Rectal smooth muscle tissue (tissue), 1 donor: ENCODE measurements around the gene CUEDC1.
A peak's percentile ranks its signal among the peaks of the same experiment; 100 is the strongest.

Experiments
- H3K27ac ChIP-seq: one replicate; pipeline ENCODE4 v1.7.0; 2013; ENCODE audit warnings: low read depth, low read length, inconsistent platforms
- H3K27me3 ChIP-seq: one replicate; pipeline ENCODE4 v1.7.0; 2013; ENCODE audit warnings: low read length; ENCODE audit not compliant: control insufficient read depth, insufficient read depth
- H3K36me3 ChIP-seq: one replicate; pipeline ENCODE4 v1.7.0; 2013; ENCODE audit warnings: low read length; ENCODE audit not compliant: control insufficient read depth, insufficient read depth
- H3K4me1 ChIP-seq: one replicate; pipeline ENCODE4 v1.7.0; 2013; ENCODE audit warnings: low read length; ENCODE audit not compliant: control insufficient read depth, insufficient read depth
- H3K4me3 ChIP-seq: one replicate; pipeline ENCODE4 v1.7.0; 2013; ENCODE audit warnings: low read length
- H3K9ac ChIP-seq: one replicate; pipeline ENCODE4 v1.7.0; 2013; ENCODE audit warnings: low read length

Gene CUEDC1

GRCh38 chr17:57875290-57876022, 79.8 kb downstream of the CUEDC1 start:
- Histone ChIP-seq H3K9ac (no peak overlapping the region), H3K4me1 (peaks cover 73% of the 10 kb centered on the region), H3K27ac (peak overlapping the region; percentile 93), H3K36me3 (peaks cover 6% of the 10 kb centered on the region), H3K27me3 (no peaks in the 10 kb centered on the region), H3K4me3 (no peak overlapping the region)

- Histone ChIP-seq H3K4me3 (peak overlapping the region; percentile 4), H3K9ac (no peak overlapping the region), H3K4me1 (peaks cover 68% of the 10 kb centered on the region), H3K27ac (peak overlapping the region; percentile 93), H3K36me3 (peaks cover 8% of the 10 kb centered on the region), H3K27me3 (no peaks in the 10 kb centered on the region)
Observed at GRCh38 chr17:57874434-57875289, 80.5 kb downstream of the CUEDC1 start.

- Histone ChIP-seq H3K9ac (no peak overlapping the region), H3K36me3 (peaks cover 4% of the 10 kb centered on the region)
Observed at GRCh38 chr17:57874058-57874419, 81.2 kb downstream of the CUEDC1 start.

GRCh38 chr17:57873261-57874057, 81.8 kb downstream of the CUEDC1 start:
- Histone ChIP-seq H3K4me1 (peaks cover 70% of the 10 kb centered on the region), H3K36me3 (peaks cover 2% of the 10 kb centered on the region), H3K4me3 (no peak overlapping the region), H3K9ac (no peak overlapping the region), H3K27ac (peak overlapping the region; percentile 93), H3K27me3 (no peaks in the 10 kb centered on the region)

More at GRCh38 chr17:57874058-57874419, 81.2 kb downstream of the CUEDC1 start:
- peak overlapping the region; percentile 93 for H3K27ac ChIP-seq
- H3K4me1 ChIP-seq = peaks cover 68% of the 10 kb centered on the region
- no peaks in the 10 kb centered on the region for H3K27me3 ChIP-seq
- peak overlapping the region; percentile 4 for H3K4me3 ChIP-seq

GRCh38 chr17:57872536-57872935, 82.7 kb downstream of the CUEDC1 start:
- Histone ChIP-seq H3K4me3 (no peak overlapping the region), H3K4me1 (peaks cover 73% of the 10 kb centered on the region), H3K36me3 (peaks cover 2% of the 10 kb centered on the region), H3K27me3 (no peaks in the 10 kb centered on the region), H3K27ac (peak overlapping the region; percentile 57), H3K9ac (no peak overlapping the region)

GRCh38 chr17:57871863-57872262, 83.3 kb downstream of the CUEDC1 start:
- Histone ChIP-seq H3K36me3 (peaks cover 2% of the 10 kb centered on the region), H3K4me3 (no peak overlapping the region), H3K27me3 (no peaks in the 10 kb centered on the region), H3K4me1 (peaks cover 75% of the 10 kb centered on the region), H3K27ac (peak overlapping the region; percentile 57), H3K9ac (no peak overlapping the region)

GRCh38 chr17:57871155-57871554, 84.1 kb downstream of the CUEDC1 start:
- Histone ChIP-seq H3K4me1 (peaks cover 68% of the 10 kb centered on the region), H3K27me3 (no peaks in the 10 kb centered on the region), H3K9ac (no peak overlapping the region), H3K4me3 (no peak overlapping the region), H3K36me3 (peaks cover 2% of the 10 kb centered on the region), H3K27ac (no peak overlapping the region)

- H3K4me3 ChIP-seq = no peak overlapping the region
- peaks cover 60% of the 10 kb centered on the region for H3K4me1 ChIP-seq
- H3K27ac ChIP-seq = peak overlapping the region; percentile 86
- H3K36me3 ChIP-seq = peaks cover 2% of the 10 kb centered on the region
- no peak overlapping the region for H3K9ac ChIP-seq
- H3K27me3 ChIP-seq = no peaks in the 10 kb centered on the region
Observed at GRCh38 chr17:57870283-57870635, 85.0 kb downstream of the CUEDC1 start.

- Histone ChIP-seq H3K4me3 (no peak overlapping the region), H3K27ac (peak overlapping the region; percentile 86), H3K4me1 (peaks cover 55% of the 10 kb centered on the region), H3K36me3 (peaks cover 2% of the 10 kb centered on the region), H3K9ac (no peak overlapping the region), H3K27me3 (no peaks in the 10 kb centered on the region)
Observed at GRCh38 chr17:57869617-57870282, 85.5 kb downstream of the CUEDC1 start.

- Histone ChIP-seq H3K4me1 (peaks cover 50% of the 10 kb centered on the region), H3K27ac (peak overlapping the region; percentile 86), H3K27me3 (no peaks in the 10 kb centered on the region), H3K36me3 (peaks cover 2% of the 10 kb centered on the region), H3K9ac (no peak overlapping the region), H3K4me3 (no peak overlapping the region)
Observed at GRCh38 chr17:57868910-57869616, 86.1 kb downstream of the CUEDC1 start.

GRCh38 chr17:57868007-57868909, 87.0 kb downstream of the CUEDC1 start:
- H3K27ac ChIP-seq = peak overlapping the region; percentile 86
- H3K9ac ChIP-seq = peak overlapping the region; percentile 6
- peaks cover 43% of the 10 kb centered on the region for H3K4me1 ChIP-seq
- H3K36me3 ChIP-seq = peaks cover 2% of the 10 kb centered on the region
- no peaks in the 10 kb centered on the region for H3K27me3 ChIP-seq
- H3K4me3 ChIP-seq = no peak overlapping the region
